A549 (cell line): Measurements from ENCODE around the gene PRKD2. TPM values are rescaled to one million over a fixed set of nuclear protein-coding genes. Genes with fewer than 3 reads are reported as not detected.

Experiments
- ATAC-seq, 2 experiments: fragments of 200-7000 bp in 1 of 2; fragments of >200 bp in 1 of 2; cut with Nextera tagmentation in 1 of 2; cut with Tn5 transposase in 1 of 2; 3 replicates each; pipeline versions ENCODE4 v1.8.0 to v1.9.1; 2018 to 2020; ENCODE audit warnings: mild to moderate bottlenecking in 1 of 2, moderate library complexity in 1 of 2
- CTCF ChIA-PET: fragments of 300-600 bp; sonication (Branson Sonifier 250); formaldehyde crosslinking; extraction: SDS; loops from one replicate; lab custom pipeline; 2021; ENCODE audit warnings: antibody characterized with exemption, inconsistent platforms; lab: Yijun Ruan, JAX
- POLR2A ChIA-PET: fragments of 350-600 bp; formaldehyde crosslinking; extraction: SDS; loops from one replicate; lab custom pipeline; 2021; ENCODE audit warnings: antibody characterized with exemption, inconsistent platforms; lab: Yijun Ruan, JAX
- DNase-seq, 2 experiments: peaks; one replicate each; pipeline versions ENCODE4 v3.0.0 to v3.0.0-alpha.2; 2011 to 2016; ENCODE audit warnings: low read depth in 1 of 2, low spot score in 1 of 2
- FAIRE-seq: peaks from 2 replicates; lab custom pipeline; 2011; peaks lifted over from hg19 to GRCh38; lab: Jason Lieb, UNC
- H3K27ac ChIP-seq, 2 experiments: fragments of >200 bp; sonication (Bioruptor Twin); formaldehyde crosslinking; 3 replicates each; pipeline ENCODE4 v1.5.1; 2016 to 2017
- H3K4me1 ChIP-seq: fragments of >200 bp; sonication (Bioruptor Twin); formaldehyde crosslinking; 3 replicates; pipeline ENCODE4 v1.6.1; 2016
- H3K4me2 ChIP-seq: fragments of >200 bp; sonication (Bioruptor Twin); formaldehyde crosslinking; 3 replicates; pipeline ENCODE4 v1.6.1; 2016
- H3K4me3 ChIP-seq: fragments of >200 bp; sonication (Bioruptor Twin); formaldehyde crosslinking; 3 replicates; pipeline ENCODE4 v1.5.1; 2016
- H3K9me3 ChIP-seq: fragments of >200 bp; sonication (Bioruptor Twin); formaldehyde crosslinking; 3 replicates; pipeline ENCODE4 v1.6.1; 2016
- CEBPB ChIP-seq, 2 experiments: fragments of >200 bp in 1 of 2; sonication (Bioruptor Twin) in 1 of 2; formaldehyde crosslinking in 1 of 2; IDR thresholded peaks; 2 replicates each; pipeline ENCODE4 v1.6.1; 2012 to 2016
- CHD2 ChIP-seq: fragments of 150-350 bp; IDR thresholded peaks from 2 replicates; pipeline ENCODE4 v1.6.1; 2014; ENCODE audit warnings: low read length; ENCODE audit not compliant: partially characterized antibody
- EHF ChIP-seq: fragments of 250-450 bp; sonication (Bioruptor Pico); IDR thresholded peaks from 2 replicates; pipeline ENCODE4 v1.5.0; 2020; ENCODE audit warnings: mild to moderate bottlenecking
- EP300 ChIP-seq, 2 experiments: fragments of >200 bp; sonication (Bioruptor Twin); formaldehyde crosslinking; IDR thresholded peaks; 2 replicates in 1 of 2; 3 replicates in 1 of 2; pipeline ENCODE4 v1.6.1; 2016 to 2017
- KDM1A ChIP-seq: fragments of 200-600 bp; sonication (generic); IDR thresholded peaks from 2 replicates; pipeline ENCODE4 v1.6.1; 2016; ENCODE audit warnings: low read depth, mild to moderate bottlenecking
- KDM5A ChIP-seq: fragments of 200-600 bp; sonication (generic); IDR thresholded peaks from 2 replicates; pipeline ENCODE4 v1.6.1; 2016; ENCODE audit warnings: antibody characterized with exemption, mild to moderate bottlenecking
- MAFK ChIP-seq: fragments of 450-650 bp; IDR thresholded peaks from 2 replicates; pipeline ENCODE4 v1.6.1; 2014; ENCODE audit not compliant: partially characterized antibody
- MAZ ChIP-seq: fragments of 150-350 bp; IDR thresholded peaks from 2 replicates; pipeline ENCODE4 v1.6.1; 2014; ENCODE audit warnings: antibody characterized with exemption, low read depth, low read length, borderline replicate concordance
- RAD21 ChIP-seq, 2 experiments: fragments of >200 bp in 1 of 2; sonication (Bioruptor Twin) in 1 of 2; formaldehyde crosslinking in 1 of 2; IDR thresholded peaks in 1 of 2; conservative IDR thresholded peaks in 1 of 2; 2 replicates in 1 of 2; 3 replicates in 1 of 2; pipeline ENCODE4 v1.6.1; 2012 to 2018; ENCODE audit warnings: inconsistent platforms in 1 of 2
- RFX5 ChIP-seq: fragments of 450-650 bp; IDR thresholded peaks from 2 replicates; pipeline ENCODE4 v1.7.1; 2014; ENCODE audit warnings: antibody characterized with exemption, mild to moderate bottlenecking, moderate library complexity
- TFCP2L1 ChIP-seq: fragments of 250-450 bp; sonication (Bioruptor Pico); IDR thresholded peaks from 2 replicates; pipeline ENCODE4 v1.5.0; 2021; ENCODE audit warnings: mild to moderate bottlenecking
- whole genome bisulfite sequencing: methylation state at CpG from one replicate; pipeline ENCODE4 v1.1.6; 2017; ENCODE audit errors: missing lambda C conversion rate; 5-methylcytosine and 5-hydroxymethylcytosine counted together
- polyA plus RNA-seq, 4 experiments: library from polyadenylated mRNA; depleted of rRNA in 3 of 4; stranded (reverse); fragments of >200 nt; fragmentation: RNase III in 1 of 4; extraction: RNeasy Plus Mini Kit Qiagen cat#74134 plus additional on column Dnase treatment in 1 of 4; gene quantifications; 2 replicates in 3 of 4; 3 replicates in 1 of 4; pipeline ENCODE4 v1.2.3, GENCODE V29; 2011 to 2017
- TF ChIP-seq, protein P1 (sequence below): fragments of 250-450 bp; sonication (Bioruptor Pico); IDR thresholded peaks from 2 replicates; pipeline ENCODE4 v1.5.0; 2021; ENCODE audit warnings: mild to moderate bottlenecking, moderate library complexity, borderline replicate concordance
- TF ChIP-seq, protein P2 (sequence below): fragments of 250-450 bp; sonication (Bioruptor Pico); IDR thresholded peaks from 2 replicates; pipeline ENCODE4 v1.5.0; 2020; ENCODE audit warnings: low read depth, mild to moderate bottlenecking, moderate library complexity
- TF ChIP-seq, protein P3 (sequence below): fragments of >200 bp; sonication (Bioruptor Twin); formaldehyde crosslinking; IDR thresholded peaks from 3 replicates; pipeline ENCODE4 v1.6.1; 2016

PRKD2 gene
- polyA plus RNA-seq, 2 of the 4 experiments (the other 2 are of a cell fraction): 8.3 to 24.6 TPM

DNA sequence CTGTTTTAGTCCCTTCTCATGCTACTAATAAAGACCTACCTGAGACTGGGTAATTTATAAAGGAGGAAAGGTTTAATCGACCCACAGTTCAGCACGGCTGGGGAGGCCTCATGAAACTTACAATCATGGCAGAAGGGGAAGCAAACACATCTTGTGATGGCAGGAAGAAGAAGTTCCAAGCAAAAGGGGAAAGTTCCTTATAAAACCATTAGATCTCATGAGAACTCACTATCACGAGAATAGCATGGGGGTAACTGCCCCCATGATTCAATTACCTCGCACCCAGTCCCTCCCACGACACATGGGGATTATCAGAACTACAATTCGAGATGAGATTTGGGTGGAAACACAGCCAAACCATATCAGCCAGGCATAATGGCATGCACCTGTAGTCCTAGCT lies 42.3 kb upstream of the PRKD2 start:
- Histone ChIP-seq H3K4me3 (no peak overlapping the region), H3K4me2 (no peak overlapping the region), H3K9me3 (no peaks in the 10 kb centered on the region), H3K4me1 (peaks cover 21% of the 10 kb centered on the region), H3K27ac (peak overlapping the region; percentile 27 to 70; a peak in 5 of 6 replicates)
- TF ChIP-seq CHD2 (no peak), EHF (CRISPR knock-in tag) (no peak), EP300 (IDR thresholded peaks at IDR 0.05) (no peak), CEBPB (IDR thresholded peaks at IDR 0.05) (no peak), KDM5A (no peak), MAFK (no peak)
- TF ChIP-seq, protein P1, sequence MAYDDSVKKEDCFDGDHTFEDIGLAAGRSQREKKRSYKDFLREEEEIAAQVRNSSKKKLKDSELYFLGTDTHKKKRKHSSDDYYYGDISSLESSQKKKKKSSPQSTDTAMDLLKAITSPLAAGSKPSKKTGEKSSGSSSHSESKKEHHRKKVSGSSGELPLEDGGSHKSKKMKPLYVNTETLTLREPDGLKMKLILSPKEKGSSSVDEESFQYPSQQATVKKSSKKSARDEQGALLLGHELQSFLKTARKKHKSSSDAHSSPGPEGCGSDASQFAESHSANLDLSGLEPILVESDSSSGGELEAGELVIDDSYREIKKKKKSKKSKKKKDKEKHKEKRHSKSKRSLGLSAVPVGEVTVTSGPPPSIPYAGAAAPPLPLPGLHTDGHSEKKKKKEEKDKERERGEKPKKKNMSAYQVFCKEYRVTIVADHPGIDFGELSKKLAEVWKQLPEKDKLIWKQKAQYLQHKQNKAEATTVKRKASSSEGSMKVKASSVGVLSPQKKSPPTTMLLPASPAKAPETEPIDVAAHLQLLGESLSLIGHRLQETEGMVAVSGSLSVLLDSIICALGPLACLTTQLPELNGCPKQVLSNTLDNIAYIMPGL (CRISPR knock-in tag): no peak
- TF ChIP-seq, protein P2, sequence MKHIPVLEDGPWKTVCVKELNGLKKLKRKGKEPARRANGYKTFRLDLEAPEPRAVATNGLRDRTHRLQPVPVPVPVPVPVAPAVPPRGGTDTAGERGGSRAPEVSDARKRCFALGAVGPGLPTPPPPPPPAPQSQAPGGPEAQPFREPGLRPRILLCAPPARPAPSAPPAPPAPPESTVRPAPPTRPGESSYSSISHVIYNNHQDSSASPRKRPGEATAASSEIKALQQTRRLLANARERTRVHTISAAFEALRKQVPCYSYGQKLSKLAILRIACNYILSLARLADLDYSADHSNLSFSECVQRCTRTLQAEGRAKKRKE (CRISPR knock-in tag): no peak
- CTCF ChIA-PET: interaction anchor here (1.7 to 28.2 kb wide), 6 partner anchors 10 to 231 kb away, joined by 8 to 1222 read pairs (median 22); partner anchors contain the start of gene AP2S1
- DNase-seq (no peak), ATAC-seq (no peak), FAIRE-seq (no peak)
- 90% methylated on average over 6 of the region's 6 CpGs for WGBS
- POLR2A ChIA-PET: interaction anchor here (1.7 kb wide), 1 partner anchor 29 kb away, joined by 4 read pairs; the partner anchor contains the start of gene SLC1A5

DNA sequence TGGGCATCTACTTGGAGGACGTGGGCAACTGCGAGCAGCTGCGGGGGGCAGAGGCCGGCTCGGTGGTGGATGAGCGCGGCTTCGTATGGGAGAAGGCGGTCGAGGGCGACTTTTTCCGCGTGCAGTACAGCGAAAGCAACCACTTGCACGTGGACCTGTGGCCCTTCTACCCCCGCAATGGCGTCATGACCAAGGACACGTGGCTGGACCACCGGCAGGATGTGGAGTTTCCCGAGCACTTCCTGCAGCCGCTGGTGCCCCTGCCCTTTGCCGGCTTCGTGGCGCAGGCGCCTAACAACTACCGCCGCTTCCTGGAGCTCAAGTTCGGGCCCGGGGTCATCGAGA lies 39.6 kb upstream of the PRKD2 start:
- CTCF ChIA-PET: interaction anchor here (0.6 to 28.2 kb wide), 21 partner anchors 9 to 369 kb away, joined by 3 to 1222 read pairs (median 5); partner anchors contain the start of genes AP2S1, FKRP and SLC1A5
- H3K9me3 ChIP-seq: no peaks in the 10 kb centered on the region
- no peak for ATAC-seq
- no peak for DNase-seq
- TF ChIP-seq TFCP2L1 (CRISPR knock-in tag): no peak
- TF ChIP-seq, all 56 proteins: peak for 0
- no peak overlapping the region for H3K4me2 ChIP-seq
- WGBS: 88% methylated on average over 30 of the region's 30 CpGs
- POLR2A ChIA-PET: no interaction called here
- FAIRE-seq: no peak
- H3K4me3 ChIP-seq: no peak overlapping the region
- H3K4me1 ChIP-seq: peaks cover 21% of the 10 kb centered on the region
- H3K27ac ChIP-seq: no peak overlapping the region

DNA sequence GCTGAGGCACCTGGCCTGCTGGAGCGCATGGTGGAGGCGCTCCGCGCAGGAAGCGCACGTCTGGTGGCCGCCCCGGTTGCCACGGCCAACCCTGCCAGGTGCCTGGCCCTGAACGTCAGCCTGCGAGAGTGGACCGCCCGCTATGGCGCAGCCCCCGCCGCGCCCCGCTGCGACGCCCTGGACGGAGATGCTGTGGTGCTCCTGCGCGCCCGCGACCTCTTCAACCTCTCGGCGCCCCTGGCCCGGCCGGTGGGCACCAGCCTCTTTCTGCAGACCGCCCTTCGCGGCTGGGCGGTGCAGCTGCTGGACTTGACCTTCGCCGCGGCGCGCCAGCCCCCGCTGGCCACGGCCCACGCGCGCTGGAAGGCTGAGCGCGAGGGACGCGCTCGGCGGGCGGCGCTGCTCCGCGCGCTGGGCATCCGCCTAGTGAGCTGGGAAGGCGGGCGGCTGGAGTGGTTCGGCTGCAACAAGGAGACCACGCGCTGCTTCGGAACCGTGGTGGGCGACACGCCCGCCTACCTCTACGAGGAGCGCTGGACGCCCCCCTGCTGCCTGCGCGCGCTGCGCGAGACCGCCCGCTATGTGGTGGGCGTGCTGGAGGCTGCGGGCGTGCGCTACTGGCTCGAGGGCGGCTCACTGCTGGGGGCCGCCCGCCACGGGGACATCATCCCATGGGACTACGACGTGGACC lies 39.1 kb upstream of the PRKD2 start:
- POLR2A ChIA-PET: no interaction called here
- CTCF ChIA-PET: interaction anchor here (0.6 to 28.2 kb wide), 23 partner anchors 9 to 402 kb away, joined by 3 to 1222 read pairs (median 5); partner anchors contain the start of genes AP2S1, FKRP and SLC1A5
- Histone ChIP-seq H3K4me1 (peaks cover 21% of the 10 kb centered on the region), H3K27ac (no peak overlapping the region), H3K9me3 (no peaks in the 10 kb centered on the region), H3K4me2 (no peak overlapping the region), H3K4me3 (no peak overlapping the region)
- DNase-seq (no peak), FAIRE-seq (no peak), ATAC-seq (no peak)
- WGBS: 96% methylated on average over 85 of the region's 86 CpGs
- TF ChIP-seq RAD21 (conservative IDR thresholded peaks at IDR 0.05 in 1 of 2, IDR thresholded peaks at IDR 0.05 in 1 of 2) (no peak), MAZ (no peak), KDM1A (no peak), RFX5 (no peak)
- TF ChIP-seq, protein P3, sequence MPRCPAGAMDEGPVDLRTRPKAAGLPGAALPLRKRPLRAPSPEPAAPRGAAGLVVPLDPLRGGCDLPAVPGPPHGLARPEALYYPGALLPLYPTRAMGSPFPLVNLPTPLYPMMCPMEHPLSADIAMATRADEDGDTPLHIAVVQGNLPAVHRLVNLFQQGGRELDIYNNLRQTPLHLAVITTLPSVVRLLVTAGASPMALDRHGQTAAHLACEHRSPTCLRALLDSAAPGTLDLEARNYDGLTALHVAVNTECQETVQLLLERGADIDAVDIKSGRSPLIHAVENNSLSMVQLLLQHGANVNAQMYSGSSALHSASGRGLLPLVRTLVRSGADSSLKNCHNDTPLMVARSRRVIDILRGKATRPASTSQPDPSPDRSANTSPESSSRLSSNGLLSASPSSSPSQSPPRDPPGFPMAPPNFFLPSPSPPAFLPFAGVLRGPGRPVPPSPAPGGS: no peak
